H1 (cell line): ENCODE data around the gene CEACAM21. TPM values are rescaled to one million over a fixed set of nuclear protein-coding genes. Genes with fewer than 3 reads are reported as not detected.

Experiments used
- CTCF ChIA-PET: fragments of 300-600 bp; sonication (Branson Sonifier 250); formaldehyde crosslinking; loops from one replicate; lab custom pipeline; 2021; ENCODE audit not compliant: partially characterized antibody; lab: Charles Lee
- POLR2A ChIA-PET: fragments of 300-600 bp; sonication (Branson Sonifier 250); formaldehyde crosslinking; loops from one replicate; lab custom pipeline; 2021; ENCODE audit warnings: inconsistent platforms; ENCODE audit not compliant: partially characterized antibody; lab: Charles Lee
- DNase-seq, 2 experiments: peaks; one replicate each; pipeline versions ENCODE4 v3.0.0 to v3.0.0-alpha.2; 2010 to 2022; ENCODE audit warnings: low spot score in 2 of 2, low read depth in 1 of 2, mixed read lengths in 1 of 2
- FAIRE-seq: peaks from 2 replicates; lab custom pipeline; 2011; peaks lifted over from hg19 to GRCh38; lab: Jason Lieb, UNC
- H2AFZ ChIP-seq: 2 replicates; pipeline ENCODE4 v1.8.1; 2012; ENCODE audit warnings: low read length, inconsistent platforms
- H2AK5ac ChIP-seq: 2 replicates; pipeline ENCODE4 v1.6.1; 2013; ENCODE audit warnings: low read depth, low read length
- H2BK120ac ChIP-seq: replicated peaks from 2 replicates; pipeline ENCODE3; 2013; ENCODE audit warnings: low read depth, low read length, inconsistent platforms
- H2BK12ac ChIP-seq: 2 replicates; pipeline ENCODE4 v1.6.1; 2013; ENCODE audit warnings: low read depth, low read length
- H2BK15ac ChIP-seq: 2 replicates; pipeline ENCODE4 v1.6.1; 2013; ENCODE audit warnings: low read length
- H2BK20ac ChIP-seq: 2 replicates; pipeline ENCODE4 v1.6.1; 2013; ENCODE audit warnings: low read length
- H2BK5ac ChIP-seq: 2 replicates; pipeline ENCODE4 v1.6.1; 2013; ENCODE audit warnings: low read depth, low read length
- H3K14ac ChIP-seq: 2 replicates; pipeline ENCODE4 v1.6.1; 2013; ENCODE audit warnings: inconsistent platforms; ENCODE audit not compliant: insufficient read length
- H3K18ac ChIP-seq: 2 replicates; pipeline ENCODE4 v1.6.1; 2013; ENCODE audit warnings: low read length; ENCODE audit errors: extremely low read depth
- H3K23ac ChIP-seq: 2 replicates; pipeline ENCODE4 v1.6.1; 2013; ENCODE audit warnings: inconsistent platforms; ENCODE audit not compliant: insufficient read length
- H3K23me2 ChIP-seq: 2 replicates; pipeline ENCODE4 v1.6.1; 2013; ENCODE audit warnings: low read depth, low read length
- H3K27ac ChIP-seq: 2 replicates; pipeline ENCODE4 v1.6.1; 2011; ENCODE audit warnings: low read depth, low read length, inconsistent platforms
- H3K27me3 ChIP-seq, 4 experiments: replicated peaks in 1 of 4; 1 replicate in 1 of 4; 2 replicates in 3 of 4; pipeline versions ENCODE4 v1.6.1 to v1.8.1; 2011 to 2013; ENCODE audit warnings: low read length in 3 of 4, mild to moderate bottlenecking in 3 of 4, inconsistent platforms in 2 of 4, mixed read lengths in 2 of 4, moderate library complexity in 1 of 4; ENCODE audit not compliant: control insufficient read depth in 3 of 4, insufficient read depth in 3 of 4; ENCODE audit errors: extremely low read depth in 1 of 4
- H3K36me3 ChIP-seq, 4 experiments: 2 replicates each; pipeline versions ENCODE4 v1.6.1 to v1.8.1; 2011 to 2013; ENCODE audit warnings: mild to moderate bottlenecking in 4 of 4, low read length in 3 of 4, moderate library complexity in 2 of 4, control low read depth in 1 of 4, inconsistent platforms in 1 of 4; ENCODE audit not compliant: insufficient read depth in 4 of 4, control insufficient read depth in 2 of 4
- H3K4ac ChIP-seq: replicated peaks from 2 replicates; pipeline ENCODE3; 2013; ENCODE audit warnings: low read length, low read depth, mixed read lengths, inconsistent platforms; ENCODE audit not compliant: insufficient read length
- H3K4me1 ChIP-seq, 4 experiments: replicated peaks in 1 of 4; 1 replicate in 1 of 4; 2 replicates in 3 of 4; pipeline versions ENCODE4 v1.6.1 to v1.8.1; 2011 to 2013; ENCODE audit warnings: low read length in 3 of 4, inconsistent platforms in 2 of 4, mixed read lengths in 1 of 4; ENCODE audit not compliant: insufficient read depth in 4 of 4, control insufficient read depth in 3 of 4
- H3K4me2 ChIP-seq, 2 experiments: 2 replicates each; pipeline versions ENCODE4 v1.6.1 to v1.8.1; 2011 to 2013; ENCODE audit warnings: low read depth in 2 of 2, low read length in 2 of 2, control low read depth in 1 of 2, inconsistent platforms in 1 of 2, mild to moderate bottlenecking in 1 of 2; ENCODE audit not compliant: insufficient read depth in 1 of 2
- H3K4me3 ChIP-seq, 4 experiments: fragments of 200-600, 300-600 bp in 1 of 4; sonication (generic), shearing (Covaris generic), sonication (Bioruptor Twin) in 1 of 4; 2 replicates each; pipeline versions ENCODE4 v1.5.1 to v1.8.1; 2011 to 2016; ENCODE audit warnings: low read length in 4 of 4, low read depth in 3 of 4, control low read depth in 2 of 4, inconsistent platforms in 2 of 4, mild to moderate bottlenecking in 2 of 4, mixed read lengths in 1 of 4, moderate library complexity in 1 of 4; ENCODE audit not compliant: insufficient read depth in 2 of 4; ENCODE audit errors: extremely low read depth in 1 of 4
- H3K56ac ChIP-seq: replicated peaks from 2 replicates; pipeline ENCODE3; 2013; ENCODE audit warnings: low read depth, mild to moderate bottlenecking, mixed read lengths, low read length, inconsistent platforms; ENCODE audit not compliant: insufficient read length
- H3K79me1 ChIP-seq: 2 replicates; pipeline ENCODE4 v1.6.1; 2013; ENCODE audit warnings: low read depth, low read length, control low read depth
- H3K79me2 ChIP-seq, 2 experiments: 2 replicates each; pipeline versions ENCODE4 v1.6.1 to v1.8.1; 2012 to 2013; ENCODE audit warnings: low read length in 2 of 2, mild to moderate bottlenecking in 2 of 2, inconsistent platforms in 1 of 2; ENCODE audit not compliant: insufficient read depth in 2 of 2, control insufficient read depth in 1 of 2
- H3K9ac ChIP-seq, 4 experiments: replicated peaks in 1 of 4; 1 replicate in 1 of 4; 2 replicates in 3 of 4; pipeline versions ENCODE4 v1.6.1 to v1.8.1; 2011 to 2013; ENCODE audit warnings: low read depth in 3 of 4, low read length in 3 of 4, control low read depth in 2 of 4, mild to moderate bottlenecking in 2 of 4, moderate library complexity in 2 of 4, inconsistent platforms in 1 of 4; ENCODE audit errors: extremely low read depth in 1 of 4
- H3K9me3 ChIP-seq, 2 experiments: 2 replicates each; pipeline versions ENCODE4 v1.6.1 to v1.8.1; 2012 to 2013; ENCODE audit warnings: mild to moderate bottlenecking in 2 of 2, moderate library complexity in 2 of 2, control low read depth in 1 of 2, inconsistent platforms in 1 of 2, low read depth in 1 of 2, low read length in 1 of 2, mixed read lengths in 1 of 2; ENCODE audit not compliant: insufficient read depth in 2 of 2
- H4K20me1 ChIP-seq, 2 experiments: replicated peaks in 1 of 2; 2 replicates each; pipeline versions ENCODE3 to v1.8.1; 2011 to 2013; ENCODE audit warnings: inconsistent platforms in 2 of 2, low read length in 2 of 2, mild to moderate bottlenecking in 1 of 2; ENCODE audit not compliant: insufficient read depth in 2 of 2, control insufficient read depth in 1 of 2
- H4K5ac ChIP-seq: 2 replicates; pipeline ENCODE4 v1.6.1; 2013; ENCODE audit warnings: low read length, low read depth, mixed read lengths, inconsistent platforms; ENCODE audit not compliant: insufficient read length
- H4K8ac ChIP-seq: 2 replicates; pipeline ENCODE4 v1.8.0; 2013; ENCODE audit warnings: mild to moderate bottlenecking, moderate library complexity, low read length, inconsistent platforms; ENCODE audit not compliant: insufficient read depth; ENCODE audit errors: extremely low read depth
- H4K91ac ChIP-seq: replicated peaks from 2 replicates; pipeline ENCODE3; 2013; ENCODE audit warnings: low read length, mixed read lengths, inconsistent platforms; ENCODE audit not compliant: insufficient read length
- CBX5 ChIP-seq: fragments of 300-800, 300-1000 bp; sonication (generic); IDR thresholded peaks from 2 replicates; pipeline ENCODE4 v1.7.1; 2016; ENCODE audit warnings: antibody characterized with exemption, low read length, low read depth
- GABPA ChIP-seq: IDR thresholded peaks from 2 replicates; pipeline ENCODE4 v1.6.1; 2011; ENCODE audit warnings: mild to moderate bottlenecking, low read length, moderate library complexity, borderline replicate concordance; ENCODE audit not compliant: insufficient read depth
- HDAC2 ChIP-seq, 2 experiments: fragments of 300-600 bp in 1 of 2; sonication (generic) in 1 of 2; IDR thresholded peaks; 2 replicates each; pipeline ENCODE4 v1.6.1; 2011 to 2012; ENCODE audit warnings: low read depth in 2 of 2, low read length in 2 of 2, mild to moderate bottlenecking in 2 of 2, moderate library complexity in 2 of 2, borderline replicate concordance in 1 of 2, inconsistent platforms in 1 of 2
- RNF2 ChIP-seq: fragments of 200-900, 300-1000 bp; sonication (generic); IDR thresholded peaks from 2 replicates; pipeline ENCODE4 v1.7.1; 2016; ENCODE audit warnings: borderline replicate concordance, low read depth, mild to moderate bottlenecking, antibody characterized with exemption, low read length; ENCODE audit not compliant: poor library complexity, severe bottlenecking; ENCODE audit errors: missing control alignments
- SAP30 ChIP-seq: fragments of 300-600 bp; sonication (generic); IDR thresholded peaks from 2 replicates; pipeline ENCODE4 v1.7.1; 2012; ENCODE audit warnings: low read length, moderate library complexity, mild to moderate bottlenecking, inconsistent platforms; ENCODE audit not compliant: insufficient read depth, insufficient replicate concordance
- WGBS, 2 experiments: shearing (Covaris generic) in 1 of 2; methylation state at CpG; one replicate each; pipeline versions ENCODE4 v1.1.6 to v1.1.7; 2013 to 2015; ENCODE audit warnings: low lambda C conversion rate in 2 of 2, mixed read lengths in 2 of 2, inconsistent platforms in 1 of 2, low coverage in 1 of 2, missing lambda C conversion rate in 1 of 2; ENCODE audit not compliant: insufficient replicate concordance in 2 of 2, insufficient coverage in 1 of 2, insufficient read length in 1 of 2; ENCODE audit errors: extremely low coverage in 1 of 2, missing lambda C conversion rate in 1 of 2; 5-methylcytosine and 5-hydroxymethylcytosine counted together
- polyA plus RNA-seq, 7 experiments: library from polyadenylated mRNA; depleted of rRNA in 3 of 7; stranded (reverse) in 5 of 7; unstranded in 2 of 7; fragments of >200 nt in 5 of 7; fragments of 200-250 nt in 2 of 7; gene quantifications; 1 replicate in 5 of 7; 2 replicates in 1 of 7; 4 replicates in 1 of 7; pipeline versions ENCODE4 v1.2.1 to v1.2.3, GENCODE V29; 2011 to 2013; ENCODE audit warnings: missing spikeins in 2 of 7, mixed read lengths in 2 of 7
- total RNA-seq: library from RNA; stranded (reverse); fragmentation: NEBNext Ultra II Directional; extraction: Animal tissue kit (Norgen Biotek cat#: 25700); gene quantifications from 2 replicates; pipeline ENCODE4 v1.2.1, GENCODE V29; 2021

Gene CEACAM21
- total and polyA plus RNA-seq, 2 of the 8 experiments (the other 6 are each of a cell fraction or from before 2014, with no cell fraction given), result not detected

- Histone ChIP-seq H3K4me2 (no peak overlapping the region), H4K5ac (no peak overlapping the region), H3K4me3 (no peak overlapping the region), H2BK120ac (no peak overlapping the region), H2AK5ac (no peak overlapping the region), H3K23me2 (no peaks in the 10 kb centered on the region; the same call in 1 of the 2 replicates), H3K23ac (no peak overlapping the region), H4K20me1 (no peaks in the 10 kb centered on the region), H3K27ac (no peak overlapping the region), H3K56ac (no peak overlapping the region), H3K9ac (no peak overlapping the region), H3K14ac (no peak overlapping the region), H2BK15ac (no peak overlapping the region), H3K9me3 (peaks cover 57 to 80% of the 10 kb centered on the region in 2 experiments), H3K4ac (no peak overlapping the region), H2BK5ac (no peak overlapping the region), H3K27me3 (no peaks in the 10 kb centered on the region), H3K18ac (no peak overlapping the region), H3K4me1 (no peaks in the 10 kb centered on the region), H3K36me3 (no peaks in the 10 kb centered on the region), H3K79me2 (no peaks in the 10 kb centered on the region), H2AFZ (no peak overlapping the region), H4K91ac (no peak overlapping the region), H3K79me1 (no peaks in the 10 kb centered on the region), H2BK12ac (no peak overlapping the region), H2BK20ac (no peak overlapping the region), H4K8ac (no peak overlapping the region)
- WGBS, 2 experiments, result 45% methylated on average over 3 of the region's 4 CpGs; no CpG with 5 or more reads in 1 of the 2 experiments
- DNase-seq (no peak), FAIRE-seq (no peak)
- ChIA-PET CTCF (interaction anchor here (1.1 kb wide), 1 partner anchor 27 kb away, joined by 5 read pairs; no protein-coding TSS in a partner anchor), POLR2A (no interaction called here)
- no peak for TF ChIP-seq SAP30
- TF ChIP-seq GABPA, result no peak
- no peak for TF ChIP-seq CBX5
- TF ChIP-seq RNF2, result no peak
- TF ChIP-seq HDAC2 (IDR thresholded peaks at IDR 0.05; ENCODE audit: borderline replicate concordance in 1 of 2, low read depth in 2 of 2, low read length in 2 of 2), result no peak
Observed at GRCh38 chr19:41624937-41625336, 49.0 kb downstream of the CEACAM21 start.
